Endothelial cell of umbilical vein (primary cell): ENCODE measurements around the gene YBX1. TPM values are rescaled to one million over a fixed set of nuclear protein-coding genes. Genes with fewer than 3 reads are reported as not detected.

Source experiments
- BruUV-seq: library from RNA; stranded (reverse); fragments of 400-500 nt; replicated peaks from 2 replicates; lab custom pipeline; 2021; lab: Mats Ljungman, UMichigan
- CTCF ChIA-PET: fragments of 300-600, 350-600 bp; sonication (Branson Sonifier 250); formaldehyde crosslinking; loops from one replicate; lab custom pipeline; 2021; ENCODE audit warnings: antibody characterized with exemption, inconsistent platforms; lab: Charles Lee
- POLR2A ChIA-PET: fragments of 300-600, 350-600 bp; sonication (Branson Sonifier 250); formaldehyde crosslinking; loops from one replicate; lab custom pipeline; 2021; ENCODE audit warnings: antibody characterized with exemption, inconsistent platforms; lab: Charles Lee
- DNase-seq: peaks from one replicate; pipeline ENCODE4 v3.0.0-alpha.2; 2011; ENCODE audit warnings: low read depth, low spot score
- FAIRE-seq: peaks from 2 replicates; lab custom pipeline; 2011; peaks lifted over from hg19 to GRCh38; lab: Jason Lieb, UNC
- H2AFZ ChIP-seq: 2 replicates; pipeline ENCODE4 v1.6.0; 2012; ENCODE audit warnings: low read depth, low read length, control low read depth, inconsistent platforms
- H3K27ac ChIP-seq: 2 replicates; pipeline ENCODE4 v1.5.1; 2011; ENCODE audit warnings: low read depth, mild to moderate bottlenecking, control low read depth, low read length, moderate library complexity; ENCODE audit not compliant: insufficient read depth
- H3K27me3 ChIP-seq, 2 experiments: 2 replicates each; pipeline versions ENCODE4 v1.6.0 to v1.6.1; 2011; ENCODE audit warnings: low read length in 2 of 2, mixed read lengths in 1 of 2; ENCODE audit not compliant: control insufficient read depth in 2 of 2, insufficient read depth in 2 of 2
- H3K36me3 ChIP-seq, 2 experiments: 2 replicates in 1 of 2; 3 replicates in 1 of 2; pipeline ENCODE4 v1.5.1; 2011; ENCODE audit warnings: low read length in 2 of 2, mild to moderate bottlenecking in 1 of 2, moderate library complexity in 1 of 2; ENCODE audit not compliant: control insufficient read depth in 2 of 2, insufficient read depth in 2 of 2; ENCODE audit errors: extremely low read depth in 1 of 2
- H3K4me1 ChIP-seq: 3 replicates; pipeline ENCODE4 v1.5.1; 2011; ENCODE audit warnings: mild to moderate bottlenecking, low read length; ENCODE audit not compliant: control insufficient read depth, insufficient read depth; ENCODE audit errors: extremely low read depth
- H3K4me2 ChIP-seq: 2 replicates; pipeline ENCODE4 v1.6.1; 2011; ENCODE audit warnings: low read length, control low read depth, mixed read lengths; ENCODE audit not compliant: insufficient read depth
- H3K4me3 ChIP-seq, 3 experiments: fragments of 200-600 bp in 1 of 3; sonication (generic), shearing (Covaris generic) in 1 of 3; replicated peaks in 1 of 3; 2 replicates each; pipeline ENCODE4 v1.5.1; 2011 to 2016; ENCODE audit warnings: control low read depth in 3 of 3, low read length in 3 of 3, mild to moderate bottlenecking in 2 of 3, inconsistent platforms in 1 of 3, low read depth in 1 of 3, moderate library complexity in 1 of 3; ENCODE audit not compliant: insufficient read depth in 1 of 3
- H3K79me2 ChIP-seq: 2 replicates; pipeline ENCODE4 v1.6.0; 2012; ENCODE audit warnings: low read length, inconsistent platforms; ENCODE audit not compliant: control insufficient read depth, insufficient read depth
- H3K9ac ChIP-seq: replicated peaks from 2 replicates; pipeline ENCODE3; 2011; ENCODE audit warnings: low read length, control low read depth; ENCODE audit not compliant: insufficient read depth; ENCODE audit errors: extremely low read depth
- H3K9me1 ChIP-seq: replicated peaks from 3 replicates; pipeline ENCODE4 v1.6.0; 2011; ENCODE audit warnings: mild to moderate bottlenecking, low read length; ENCODE audit not compliant: control insufficient read depth, insufficient read depth; ENCODE audit errors: extremely low read depth
- H3K9me3 ChIP-seq: replicated peaks from 2 replicates; pipeline ENCODE4 v1.5.1; 2012; ENCODE audit warnings: low read length, inconsistent platforms; ENCODE audit not compliant: control insufficient read depth, insufficient read depth
- H4K20me1 ChIP-seq: replicated peaks from 2 replicates; pipeline ENCODE3; 2011; ENCODE audit warnings: mild to moderate bottlenecking, low read length; ENCODE audit not compliant: control insufficient read depth, insufficient read depth; ENCODE audit errors: extremely low read depth
- EZH2 ChIP-seq: IDR thresholded peaks from 2 replicates; pipeline ENCODE4 v1.6.1; 2012; ENCODE audit warnings: borderline replicate concordance, low read depth, mild to moderate bottlenecking, moderate library complexity, low read length, inconsistent platforms; ENCODE audit not compliant: severe bottlenecking
- FOS ChIP-seq: IDR thresholded peaks from 2 replicates; pipeline ENCODE4 v1.6.1; 2011; ENCODE audit warnings: mild to moderate bottlenecking, low read length, moderate library complexity, borderline replicate concordance; ENCODE audit not compliant: insufficient read depth
- GATA2 ChIP-seq: IDR thresholded peaks from 2 replicates; pipeline ENCODE4 v1.7.0; 2011; ENCODE audit warnings: low read depth, mild to moderate bottlenecking, moderate library complexity, mixed read lengths, low read length; ENCODE audit not compliant: insufficient read length, insufficient read depth
- JUN ChIP-seq: IDR thresholded peaks from 2 replicates; pipeline ENCODE4 v1.6.1; 2011; ENCODE audit warnings: borderline replicate concordance, low read depth; ENCODE audit not compliant: insufficient read length, insufficient read depth
- MYC ChIP-seq: IDR thresholded peaks from one replicate; pipeline ENCODE4 v1.6.1; 2011; ENCODE audit warnings: mild to moderate bottlenecking, low read depth, low read length
- POLR2A ChIP-seq: IDR thresholded peaks from 2 replicates; pipeline ENCODE4 v1.6.1; 2012; ENCODE audit warnings: low read depth, mild to moderate bottlenecking, control low read depth, low read length
- POLR2AphosphoS5 ChIP-seq: IDR thresholded peaks from 2 replicates; pipeline ENCODE4 v1.6.1; 2012; ENCODE audit warnings: low read depth, mild to moderate bottlenecking, control low read depth, low read length, moderate library complexity; ENCODE audit not compliant: insufficient read depth
- dilution Hi-C: fragments of 300-500 bp; cut with MboI; formaldehyde crosslinking; loops from one replicate; pipeline ENCODE4 v1.15.0; 2019; ENCODE audit warnings: low sequenced_read_pairs; ENCODE audit not compliant: extremely low pct_ligation_motif_present
- intact Hi-C: fragments of 100-400 bp; cut with micrococcal nuclease; formaldehyde crosslinking; loops from one replicate; pipeline ENCODE4 v1.10.0; 2022
- polyA plus RNA-seq, 4 experiments: library from polyadenylated mRNA; depleted of rRNA in 3 of 4; stranded (reverse) in 3 of 4; unstranded in 1 of 4; fragments of >200 nt; gene quantifications; 2 replicates each; pipeline versions ENCODE4 v1.2.1 to v1.2.3, GENCODE V29; 2011 to 2012; ENCODE audit warnings: missing spikeins in 1 of 4
- total RNA-seq: library from RNA; stranded (reverse); gene quantifications from 2 replicates; pipeline ENCODE4 v1.2.3, GENCODE V29; 2021
- TF ChIP-seq, protein P1 (sequence below): IDR thresholded peaks from 2 replicates; pipeline ENCODE4 v1.6.1; 2011; ENCODE audit not compliant: insufficient read depth, insufficient read length
- TF ChIP-seq, protein P2 (sequence below), 2 donors: IDR thresholded peaks; 1 replicate in 1 of 2; 2 replicates in 1 of 2; pipeline ENCODE4 v1.5.1; 2011; ENCODE audit warnings: low read length in 2 of 2, mild to moderate bottlenecking in 2 of 2, moderate library complexity in 2 of 2, control low read depth in 1 of 2, inconsistent platforms in 1 of 2, low read depth in 1 of 2; ENCODE audit not compliant: insufficient read depth in 1 of 2; ENCODE audit errors: extremely low read depth in 1 of 2

Gene YBX1
- total and polyA plus RNA-seq, 2 donors (not counting 3 experiments of a cell fraction or from before 2014, with no cell fraction given), result 430 to 783 TPM

DNA sequence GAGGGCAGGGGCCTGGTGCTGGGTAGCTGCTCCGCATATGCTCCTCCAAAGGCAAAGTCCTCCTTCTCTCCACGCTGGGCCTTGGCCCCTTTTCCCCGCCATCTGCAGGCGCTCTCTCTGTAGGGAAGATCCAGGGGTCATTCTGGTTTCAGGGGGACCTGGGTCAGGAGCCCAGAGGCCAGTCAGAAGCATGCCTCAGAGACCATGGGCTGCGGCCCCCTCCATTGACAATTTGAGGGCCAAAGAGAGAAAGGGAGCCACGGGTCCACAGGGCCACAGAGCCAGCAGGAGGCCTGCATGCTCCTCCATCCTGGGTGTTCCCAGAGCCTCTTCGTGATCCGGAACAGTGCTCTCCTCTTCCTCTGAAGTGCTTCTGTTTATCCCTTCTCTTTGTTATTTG lies 59.9 kb downstream of the YBX1 start:
- Histone ChIP-seq H4K20me1 (no peaks in the 10 kb centered on the region), H3K9ac (no peak overlapping the region), H3K9me3 (no peaks in the 10 kb centered on the region), H3K79me2 (no peaks in the 10 kb centered on the region), H3K27ac (no peak overlapping the region), H2AFZ (no peak overlapping the region), H3K4me1 (no peaks in the 10 kb centered on the region), H3K4me2 (no peak overlapping the region), H3K36me3 (peaks cover 0 to 12% of the 10 kb centered on the region in 2 experiments), H3K27me3 (no peaks in the 10 kb centered on the region), H3K9me1 (no peaks in the 10 kb centered on the region), H3K4me3 (no peak overlapping the region)
- POLR2A ChIA-PET, result no interaction called here
- BruUV-seq, result no TSS peak
- DNase-seq (no peak), FAIRE-seq (no peak)
- dilution Hi-C loops (no loop called here), intact Hi-C loops (no loop called here)
- no peak for TF ChIP-seq POLR2A
- no peak for TF ChIP-seq MYC
- TF ChIP-seq, protein P1, sequence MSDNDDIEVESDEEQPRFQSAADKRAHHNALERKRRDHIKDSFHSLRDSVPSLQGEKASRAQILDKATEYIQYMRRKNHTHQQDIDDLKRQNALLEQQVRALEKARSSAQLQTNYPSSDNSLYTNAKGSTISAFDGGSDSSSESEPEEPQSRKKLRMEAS, result no peak
- no peak for TF ChIP-seq FOS
- no peak for TF ChIP-seq JUN
- TF ChIP-seq, protein P2, sequence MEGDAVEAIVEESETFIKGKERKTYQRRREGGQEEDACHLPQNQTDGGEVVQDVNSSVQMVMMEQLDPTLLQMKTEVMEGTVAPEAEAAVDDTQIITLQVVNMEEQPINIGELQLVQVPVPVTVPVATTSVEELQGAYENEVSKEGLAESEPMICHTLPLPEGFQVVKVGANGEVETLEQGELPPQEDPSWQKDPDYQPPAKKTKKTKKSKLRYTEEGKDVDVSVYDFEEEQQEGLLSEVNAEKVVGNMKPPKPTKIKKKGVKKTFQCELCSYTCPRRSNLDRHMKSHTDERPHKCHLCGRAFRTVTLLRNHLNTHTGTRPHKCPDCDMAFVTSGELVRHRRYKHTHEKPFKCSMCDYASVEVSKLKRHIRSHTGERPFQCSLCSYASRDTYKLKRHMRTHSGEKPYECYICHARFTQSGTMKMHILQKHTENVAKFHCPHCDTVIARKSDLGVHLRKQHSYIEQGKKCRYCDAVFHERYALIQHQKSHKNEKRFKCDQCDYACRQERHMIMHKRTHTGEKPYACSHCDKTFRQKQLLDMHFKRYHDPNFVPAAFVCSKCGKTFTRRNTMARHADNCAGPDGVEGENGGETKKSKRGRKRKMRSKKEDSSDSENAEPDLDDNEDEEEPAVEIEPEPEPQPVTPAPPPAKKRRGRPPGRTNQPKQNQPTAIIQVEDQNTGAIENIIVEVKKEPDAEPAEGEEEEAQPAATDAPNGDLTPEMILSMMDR (IDR thresholded peaks at IDR 0.05; ENCODE audit: extremely low read depth in 1 of 2, insufficient read depth in 1 of 2, low read depth in 1 of 2, low read length in 2 of 2), result no peak
- no peak for TF ChIP-seq GATA2
- no peak for TF ChIP-seq EZH2
- TF ChIP-seq POLR2AphosphoS5, result no peak
- CTCF ChIA-PET, result interaction anchor here (1.2 to 6.1 kb wide), 2 partner anchors 11 to 164 kb away, joined by 3 to 79 read pairs; no protein-coding TSS in a partner anchor
